ENCODE measurements around the gene TVP23C.

TVP23C gene

DNA sequence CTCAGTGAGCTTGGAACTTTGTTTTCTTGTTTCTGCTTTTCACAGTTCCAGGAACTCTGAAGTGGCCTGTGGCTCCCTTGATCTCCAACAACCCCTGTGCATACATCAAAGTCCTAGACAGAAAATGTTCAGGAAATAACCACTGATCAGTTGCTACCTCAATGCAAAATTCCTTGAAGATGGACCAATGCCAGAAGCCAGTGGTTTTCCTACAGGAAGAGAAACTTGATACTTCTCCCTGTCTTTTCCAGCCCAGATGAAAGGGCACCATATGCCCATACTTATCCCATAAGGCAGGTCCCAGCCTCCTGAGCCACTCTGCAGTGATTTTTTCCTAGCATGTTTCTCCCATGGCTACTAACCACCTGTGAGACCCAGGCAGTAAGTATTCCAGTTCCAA is 83.6 kb downstream of the TVP23C start:
- Histone ChIP-seq H2AFZ (ENCODE audit: low read length) (no peak overlapping the region), H3K4me1 (ENCODE audit: insufficient read depth, low read length, severe bottlenecking) (no peaks in the 10 kb centered on the region), H3K9me2 (ENCODE audit: low read depth, low read length) (no peaks in the 10 kb centered on the region), H3F3A (ENCODE audit: insufficient read depth, low read length) (no peaks in the 10 kb centered on the region), H3K4me3 (ENCODE audit: low read depth, low read length, poor library complexity, severe bottlenecking) (no peak overlapping the region), H3K4me2 (ENCODE audit: low read length) (no peak overlapping the region), H3K9me3 (ENCODE audit: low read length) (no peaks in the 10 kb centered on the region), H3K79me2 (ENCODE audit: insufficient read depth, low read length) (no peaks in the 10 kb centered on the region), H3K27me3 (ENCODE audit: insufficient read depth, low read length) (0 out of 2 replicates have a peak, but pooled peaks cover 7% of the 10 kb centered on the region), H3K9ac (ENCODE audit: low read length) (no peak overlapping the region), H4K20me1 (ENCODE audit: insufficient read depth, low read length) (no peaks in the 10 kb centered on the region), H3K27ac (ENCODE audit: low read depth, low read length, poor library complexity, severe bottlenecking) (no peak overlapping the region), H3K36me3 (ENCODE audit: insufficient read depth, low read length) (no peaks in the 10 kb centered on the region)
- TF ChIP-seq, protein P1, sequence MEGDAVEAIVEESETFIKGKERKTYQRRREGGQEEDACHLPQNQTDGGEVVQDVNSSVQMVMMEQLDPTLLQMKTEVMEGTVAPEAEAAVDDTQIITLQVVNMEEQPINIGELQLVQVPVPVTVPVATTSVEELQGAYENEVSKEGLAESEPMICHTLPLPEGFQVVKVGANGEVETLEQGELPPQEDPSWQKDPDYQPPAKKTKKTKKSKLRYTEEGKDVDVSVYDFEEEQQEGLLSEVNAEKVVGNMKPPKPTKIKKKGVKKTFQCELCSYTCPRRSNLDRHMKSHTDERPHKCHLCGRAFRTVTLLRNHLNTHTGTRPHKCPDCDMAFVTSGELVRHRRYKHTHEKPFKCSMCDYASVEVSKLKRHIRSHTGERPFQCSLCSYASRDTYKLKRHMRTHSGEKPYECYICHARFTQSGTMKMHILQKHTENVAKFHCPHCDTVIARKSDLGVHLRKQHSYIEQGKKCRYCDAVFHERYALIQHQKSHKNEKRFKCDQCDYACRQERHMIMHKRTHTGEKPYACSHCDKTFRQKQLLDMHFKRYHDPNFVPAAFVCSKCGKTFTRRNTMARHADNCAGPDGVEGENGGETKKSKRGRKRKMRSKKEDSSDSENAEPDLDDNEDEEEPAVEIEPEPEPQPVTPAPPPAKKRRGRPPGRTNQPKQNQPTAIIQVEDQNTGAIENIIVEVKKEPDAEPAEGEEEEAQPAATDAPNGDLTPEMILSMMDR (IDR thresholded peaks at IDR 0.05; ENCODE audit: low read length) = no peak
- TF ChIP-seq EZH2 (IDR thresholded peaks at IDR 0.05; ENCODE audit: borderline replicate concordance, low read length) = no peak

DNA sequence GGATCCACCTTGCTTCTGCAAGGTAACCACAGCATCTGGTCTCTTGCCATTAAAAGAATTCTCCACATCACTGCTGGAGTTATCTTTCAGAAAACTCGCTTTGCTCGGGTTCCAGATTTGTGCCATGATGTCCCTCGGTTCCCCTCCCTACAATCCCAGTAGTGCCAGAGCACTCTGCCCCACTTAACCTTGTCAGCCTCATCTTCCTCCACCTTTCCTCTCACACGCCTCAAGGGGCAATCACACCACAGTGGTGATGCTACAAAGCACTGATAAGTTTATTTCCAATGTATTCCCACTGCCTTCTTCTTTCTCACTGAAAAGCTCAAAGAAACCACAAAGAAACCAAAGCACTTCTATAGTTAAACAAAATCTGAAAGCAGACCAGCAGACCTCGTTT is 84.4 kb downstream of the TVP23C start:
- Histone ChIP-seq H3K27ac (ENCODE audit: low read depth, low read length, poor library complexity, severe bottlenecking) (no peak overlapping the region), H3K27me3 (ENCODE audit: insufficient read depth, low read length) (0 out of 2 replicates have a peak, but pooled peaks cover 7% of the 10 kb centered on the region), H3K9ac (ENCODE audit: low read length) (no peak overlapping the region), H4K20me1 (ENCODE audit: insufficient read depth, low read length) (no peaks in the 10 kb centered on the region), H2AFZ (ENCODE audit: low read length) (no peak overlapping the region), H3K9me2 (ENCODE audit: low read depth, low read length) (no peaks in the 10 kb centered on the region), H3K4me3 (ENCODE audit: low read depth, low read length, poor library complexity, severe bottlenecking) (no peak overlapping the region), H3K4me2 (ENCODE audit: low read length) (no peak overlapping the region), H3F3A (ENCODE audit: insufficient read depth, low read length) (no peaks in the 10 kb centered on the region), H3K9me3 (ENCODE audit: low read length) (no peaks in the 10 kb centered on the region), H3K79me2 (ENCODE audit: insufficient read depth, low read length) (no peaks in the 10 kb centered on the region), H3K4me1 (ENCODE audit: insufficient read depth, low read length, severe bottlenecking) (no peaks in the 10 kb centered on the region), H3K36me3 (ENCODE audit: insufficient read depth, low read length) (no peaks in the 10 kb centered on the region)
- TF ChIP-seq EZH2 (IDR thresholded peaks at IDR 0.05; ENCODE audit: borderline replicate concordance, low read length) = no peak
- TF ChIP-seq, protein P1 (IDR thresholded peaks at IDR 0.05; ENCODE audit: low read length) = no peak

DNA sequence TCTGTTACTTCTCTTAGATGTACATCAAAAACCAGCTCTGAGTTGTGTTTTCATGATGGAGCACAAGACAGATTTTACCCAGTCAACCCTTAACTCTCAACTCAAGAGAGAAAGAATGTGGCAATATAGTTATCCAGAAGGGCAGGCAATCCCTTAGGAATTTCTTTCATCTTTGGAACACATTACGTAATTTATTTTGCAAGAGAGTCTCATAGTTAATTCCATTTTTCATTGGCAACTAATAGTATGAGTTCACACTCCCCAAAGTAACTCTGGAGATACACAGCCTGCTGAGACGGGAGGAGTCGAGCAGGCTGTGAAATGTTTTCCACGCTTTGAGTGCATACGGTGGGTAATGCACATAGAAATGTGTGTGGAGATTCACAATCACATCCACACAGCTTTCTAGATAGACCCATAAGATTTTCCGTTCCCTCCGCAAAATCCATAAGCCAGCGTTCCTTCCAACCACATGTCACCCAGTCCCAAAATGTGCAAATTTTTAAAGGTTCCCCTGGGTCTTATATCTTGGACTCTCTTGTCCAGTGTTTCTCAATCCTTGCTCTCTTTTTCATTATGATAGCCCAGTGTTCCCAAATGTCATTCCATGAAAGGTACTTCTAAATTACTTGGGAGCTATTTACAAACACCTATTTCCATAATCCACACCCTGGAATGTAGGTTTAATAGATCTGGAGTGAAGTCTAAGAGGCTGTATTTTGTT is 87.5 kb downstream of the TVP23C start:
- Histone ChIP-seq H2AFZ (ENCODE audit: low read length) (no peak overlapping the region), H4K20me1 (ENCODE audit: insufficient read depth, low read length) (no peaks in the 10 kb centered on the region), H3K27me3 (ENCODE audit: insufficient read depth, low read length) (no peaks in the 10 kb centered on the region), H3K36me3 (ENCODE audit: insufficient read depth, low read length) (no peaks in the 10 kb centered on the region), H3K4me2 (ENCODE audit: low read length) (no peak overlapping the region), H3K4me3 (ENCODE audit: low read depth, low read length, poor library complexity, severe bottlenecking) (no peak overlapping the region), H3K79me2 (ENCODE audit: insufficient read depth, low read length) (no peaks in the 10 kb centered on the region), H3K9me2 (ENCODE audit: low read depth, low read length) (no peaks in the 10 kb centered on the region), H3K27ac (ENCODE audit: low read depth, low read length, poor library complexity, severe bottlenecking) (no peak overlapping the region), H3F3A (ENCODE audit: insufficient read depth, low read length) (no peaks in the 10 kb centered on the region), H3K9ac (ENCODE audit: low read length) (no peak overlapping the region), H3K9me3 (ENCODE audit: low read length) (no peaks in the 10 kb centered on the region), H3K4me1 (ENCODE audit: insufficient read depth, low read length, severe bottlenecking) (no peaks in the 10 kb centered on the region)
- no peak for TF ChIP-seq EZH2 (IDR thresholded peaks at IDR 0.05; ENCODE audit: borderline replicate concordance, low read length)
- TF ChIP-seq, protein P1 (IDR thresholded peaks at IDR 0.05; ENCODE audit: low read length) = no peak
